DND-41 (cell line): ENCODE measurements around the gene NCAPG.

Source experiments
- EZH2 ChIP-seq: IDR thresholded peaks from 3 replicates; pipeline ENCODE4 v1.6.1; 2012; ENCODE audit warnings: borderline replicate concordance, low read depth, mild to moderate bottlenecking, moderate library complexity, low read length, inconsistent platforms; ENCODE audit not compliant: severe bottlenecking
- TF ChIP-seq, protein P1 (sequence below): IDR thresholded peaks from 2 replicates; pipeline ENCODE4 v1.5.1; 2012; ENCODE audit warnings: borderline replicate concordance, low read length, moderate library complexity, mild to moderate bottlenecking; ENCODE audit not compliant: poor library complexity, severe bottlenecking; ENCODE audit errors: extremely low read depth

DNA sequence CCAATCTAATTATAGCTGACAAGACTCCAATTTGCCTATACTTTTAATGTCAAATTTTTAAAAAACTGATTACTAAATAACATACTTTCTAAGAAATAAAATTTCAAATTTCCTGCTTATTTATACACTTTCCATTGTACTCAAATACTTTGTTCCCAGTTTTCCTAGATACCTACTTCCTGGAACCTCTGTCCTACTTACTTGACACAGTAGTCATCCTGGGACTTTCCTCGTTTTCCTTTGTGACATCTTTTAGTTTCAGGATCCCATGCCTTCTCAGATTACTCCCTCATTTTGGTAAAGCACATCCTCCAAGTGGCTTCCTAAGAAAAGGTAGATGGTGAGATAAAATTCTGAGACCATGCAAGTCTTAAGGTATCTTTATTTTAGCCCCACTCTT lies 16.0 kb upstream of the NCAPG start:
- TF ChIP-seq, protein P1, sequence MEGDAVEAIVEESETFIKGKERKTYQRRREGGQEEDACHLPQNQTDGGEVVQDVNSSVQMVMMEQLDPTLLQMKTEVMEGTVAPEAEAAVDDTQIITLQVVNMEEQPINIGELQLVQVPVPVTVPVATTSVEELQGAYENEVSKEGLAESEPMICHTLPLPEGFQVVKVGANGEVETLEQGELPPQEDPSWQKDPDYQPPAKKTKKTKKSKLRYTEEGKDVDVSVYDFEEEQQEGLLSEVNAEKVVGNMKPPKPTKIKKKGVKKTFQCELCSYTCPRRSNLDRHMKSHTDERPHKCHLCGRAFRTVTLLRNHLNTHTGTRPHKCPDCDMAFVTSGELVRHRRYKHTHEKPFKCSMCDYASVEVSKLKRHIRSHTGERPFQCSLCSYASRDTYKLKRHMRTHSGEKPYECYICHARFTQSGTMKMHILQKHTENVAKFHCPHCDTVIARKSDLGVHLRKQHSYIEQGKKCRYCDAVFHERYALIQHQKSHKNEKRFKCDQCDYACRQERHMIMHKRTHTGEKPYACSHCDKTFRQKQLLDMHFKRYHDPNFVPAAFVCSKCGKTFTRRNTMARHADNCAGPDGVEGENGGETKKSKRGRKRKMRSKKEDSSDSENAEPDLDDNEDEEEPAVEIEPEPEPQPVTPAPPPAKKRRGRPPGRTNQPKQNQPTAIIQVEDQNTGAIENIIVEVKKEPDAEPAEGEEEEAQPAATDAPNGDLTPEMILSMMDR, result no peak
- no peak for TF ChIP-seq EZH2
